Muscle layer of colon (tissue), 2 donors: ENCODE measurements around the gene PPP1R13B.

Experiments used
- H3K27ac ChIP-seq: one replicate; pipeline ENCODE4 v1.7.0; 2013; ENCODE audit warnings: low read depth, mild to moderate bottlenecking, low read length, moderate library complexity
- H3K27me3 ChIP-seq, 2 donors: one replicate each; pipeline ENCODE4 v1.7.0; 2013; ENCODE audit warnings: low read length in 2 of 2, mild to moderate bottlenecking in 2 of 2; ENCODE audit not compliant: insufficient read depth in 2 of 2, control insufficient read depth in 1 of 2
- H3K36me3 ChIP-seq: one replicate; pipeline ENCODE4 v1.7.0; 2013; ENCODE audit warnings: mild to moderate bottlenecking, low read length; ENCODE audit not compliant: insufficient read depth
- H3K4me1 ChIP-seq: one replicate; pipeline ENCODE4 v1.7.0; 2013; ENCODE audit warnings: mild to moderate bottlenecking, low read length; ENCODE audit not compliant: insufficient read depth
- H3K4me3 ChIP-seq, 2 donors: one replicate each; pipeline ENCODE4 v1.7.0; 2013; ENCODE audit warnings: low read length in 2 of 2, low read depth in 1 of 2, mild to moderate bottlenecking in 1 of 2, moderate library complexity in 1 of 2
- H3K9ac ChIP-seq: one replicate; pipeline ENCODE4 v1.7.0; 2013; ENCODE audit warnings: low read length
- H3K9me3 ChIP-seq: one replicate; pipeline ENCODE4 v1.7.0; 2013; ENCODE audit warnings: mild to moderate bottlenecking, low read length
- donor health status: abdominal sarcoma.
- donor health status: Adenocarcinoma of cecum.

PPP1R13B gene

GRCh38 chr14:103716091-103716801 is 131.1 kb downstream of the PPP1R13B start:
- Histone ChIP-seq H3K27ac (peak overlapping the region; percentile 81), H3K4me3 (peak overlapping the region; percentile 38 to 74), H3K36me3 (no peaks in the 10 kb centered on the region), H3K9ac (peak overlapping the region; percentile 51), H3K27me3 (no peaks in the 10 kb centered on the region), H3K4me1 (peaks cover 44% of the 10 kb centered on the region), H3K9me3 (no peaks in the 10 kb centered on the region)

- peak within 1 kb of the TSS; percentile 81 for H3K27ac ChIP-seq
- H3K36me3 ChIP-seq: no peaks in the 10 kb centered on the region
- H3K9me3 ChIP-seq: no peaks in the 10 kb centered on the region
- peak within 1 kb of the TSS; percentile 51 for H3K9ac ChIP-seq
- peak within 1 kb of the TSS; percentile 63 to 74 for H3K4me3 ChIP-seq
- H3K4me1 ChIP-seq: peaks cover 44% of the 10 kb centered on the region
- no peaks in the 10 kb centered on the region for H3K27me3 ChIP-seq
Measured at GRCh38 chr14:103715052-103716000, 132.0 kb downstream of the PPP1R13B start, which contains the start of the genes XRCC3 and ZFYVE21. Gene XRCC3, minus strand, starts transcription at chr14:103715451. Its CDS starts 4,364 bp downstream, at chr14:103711087. Gene ZFYVE21, plus strand, starts transcription at chr14:103715810. Its CDS starts 32 bp downstream, at chr14:103715842.

- no peaks in the 10 kb centered on the region for H3K27me3 ChIP-seq
- H3K36me3 ChIP-seq: no peaks in the 10 kb centered on the region
- H3K4me1 ChIP-seq: peaks cover 44% of the 10 kb centered on the region
- peak overlapping the region in 1 of 2 donors; percentile 74 for H3K4me3 ChIP-seq
- no peaks in the 10 kb centered on the region for H3K9me3 ChIP-seq
- no peak overlapping the region for H3K27ac ChIP-seq
- no peak overlapping the region for H3K9ac ChIP-seq
Measured at GRCh38 chr14:103714063-103714724, 133.2 kb downstream of the PPP1R13B start.

GRCh38 chr14:103713304-103714062 is 133.9 kb downstream of the PPP1R13B start:
- Histone ChIP-seq H3K4me3 (no peak overlapping the region), H3K36me3 (no peaks in the 10 kb centered on the region), H3K9me3 (no peaks in the 10 kb centered on the region), H3K4me1 (peaks cover 43% of the 10 kb centered on the region), H3K27ac (no peak overlapping the region), H3K9ac (no peak overlapping the region), H3K27me3 (no peaks in the 10 kb centered on the region)

- Histone ChIP-seq H3K27me3 (no peaks in the 10 kb centered on the region), H3K4me3 (no peak overlapping the region), H3K4me1 (peaks cover 39% of the 10 kb centered on the region), H3K27ac (no peak overlapping the region), H3K9me3 (no peaks in the 10 kb centered on the region), H3K36me3 (no peaks in the 10 kb centered on the region), H3K9ac (no peak overlapping the region)
Measured at GRCh38 chr14:103712633-103713247, 134.6 kb downstream of the PPP1R13B start.

GRCh38 chr14:103711516-103712431 is 135.6 kb downstream of the PPP1R13B start:
- H3K27me3 ChIP-seq: no peaks in the 10 kb centered on the region
- peaks cover 29% of the 10 kb centered on the region for H3K4me1 ChIP-seq
- H3K27ac ChIP-seq: no peak overlapping the region
- H3K36me3 ChIP-seq: no peaks in the 10 kb centered on the region
- H3K9ac ChIP-seq: no peak overlapping the region
- H3K9me3 ChIP-seq: no peaks in the 10 kb centered on the region
- H3K4me3 ChIP-seq: no peak overlapping the region

GRCh38 chr14:103710771-103711377 is 136.5 kb downstream of the PPP1R13B start:
- H3K9ac ChIP-seq: no peak overlapping the region
- peaks cover 26% of the 10 kb centered on the region for H3K4me1 ChIP-seq
- no peak overlapping the region for H3K27ac ChIP-seq
- H3K27me3 ChIP-seq: no peaks in the 10 kb centered on the region
- no peak overlapping the region for H3K4me3 ChIP-seq
- no peaks in the 10 kb centered on the region for H3K36me3 ChIP-seq
- H3K9me3 ChIP-seq: no peaks in the 10 kb centered on the region

GRCh38 chr14:103709814-103710213 is 137.6 kb downstream of the PPP1R13B start:
- Histone ChIP-seq H3K27me3 (no peaks in the 10 kb centered on the region), H3K4me3 (no peak overlapping the region), H3K9ac (no peak overlapping the region), H3K27ac (no peak overlapping the region), H3K9me3 (no peaks in the 10 kb centered on the region), H3K4me1 (peaks cover 26% of the 10 kb centered on the region), H3K36me3 (peaks cover 2% of the 10 kb centered on the region)

- H3K9ac ChIP-seq: no peak overlapping the region
- H3K36me3 ChIP-seq: peaks cover 7% of the 10 kb centered on the region
- no peak overlapping the region for H3K27ac ChIP-seq
- no peaks in the 10 kb centered on the region for H3K9me3 ChIP-seq
- H3K4me3 ChIP-seq: no peak overlapping the region
- H3K27me3 ChIP-seq: no peaks in the 10 kb centered on the region
- H3K4me1 ChIP-seq: peaks cover 21% of the 10 kb centered on the region
Measured at GRCh38 chr14:103708750-103709187, 138.6 kb downstream of the PPP1R13B start.
